GM12878 (cell line): Measurements from ENCODE around the gene NDUFB2. TPM values are rescaled to one million over a fixed set of nuclear protein-coding genes. Genes with fewer than 3 reads are reported as not detected.

Source experiments
- ATAC-seq: fragments of 200-7000 bp; cut with Tn5 transposase; 3 replicates; pipeline ENCODE4 v1.9.1; 2020; ENCODE audit warnings: mild to moderate bottlenecking, moderate library complexity
- BruUV-seq: library from RNA; stranded (reverse); fragments of 400-500 nt; replicated peaks from 2 replicates; lab custom pipeline; 2021; lab: Mats Ljungman, UMichigan
- CTCF ChIA-PET: fragments of 300-600 bp; sonication (Branson Sonifier 250); formaldehyde crosslinking; extraction: SDS; loops from one replicate; lab custom pipeline; 2021; ENCODE audit warnings: inconsistent platforms; lab: Yijun Ruan, JAX
- POLR2A ChIA-PET: fragments of 350-600 bp; formaldehyde crosslinking; extraction: SDS; loops from one replicate; lab custom pipeline; 2021; ENCODE audit warnings: inconsistent platforms; lab: Charles Lee
- RAD21 ChIA-PET: fragments of 300-600 bp; sonication (Branson Sonifier 250); formaldehyde crosslinking; loops from one replicate; lab custom pipeline; 2023; ENCODE audit warnings: antibody characterized with exemption; ENCODE audit not compliant: unreplicated experiment; lab: Charles Lee
- SMC1A ChIA-PET: fragments of 300-600 bp; sonication (Branson Sonifier 250); formaldehyde crosslinking; loops from one replicate; lab custom pipeline; 2023; ENCODE audit not compliant: unreplicated experiment, uncharacterized antibody; lab: Charles Lee
- DNase-seq: peaks from one replicate; pipeline ENCODE4 v3.0.0-alpha.2; 2011; ENCODE audit warnings: low read depth, low spot score
- FAIRE-seq: peaks from 3 replicates; lab custom pipeline; 2011; peaks lifted over from hg19 to GRCh38; lab: Jason Lieb, UNC
- H2AFZ ChIP-seq: 2 replicates; pipeline ENCODE4 v1.6.0; 2011; ENCODE audit warnings: low read depth, low read length, control low read depth; ENCODE audit not compliant: control insufficient read depth
- H3K27ac ChIP-seq: 2 replicates; pipeline ENCODE4 v1.5.1; 2011; ENCODE audit warnings: control low read depth; ENCODE audit not compliant: control insufficient read depth, insufficient read depth
- H3K27me3 ChIP-seq, 2 experiments: replicated peaks in 1 of 2; 2 replicates each; pipeline versions ENCODE4 v1.6.0 to v1.6.1; 2011; ENCODE audit warnings: low read length in 1 of 2; ENCODE audit not compliant: control insufficient read depth in 2 of 2, insufficient read depth in 2 of 2
- H3K36me3 ChIP-seq, 2 experiments: 2 replicates each; pipeline ENCODE4 v1.5.1; 2011; ENCODE audit warnings: low read length in 1 of 2; ENCODE audit not compliant: control insufficient read depth in 2 of 2, insufficient read depth in 2 of 2
- H3K4me1 ChIP-seq: 2 replicates; pipeline ENCODE4 v1.6.1; 2011; ENCODE audit warnings: mild to moderate bottlenecking, low read length, moderate library complexity, mixed read lengths; ENCODE audit not compliant: control insufficient read depth, insufficient read depth
- H3K4me2 ChIP-seq: 2 replicates; pipeline ENCODE4 v1.6.0; 2011; ENCODE audit warnings: control low read depth; ENCODE audit not compliant: control insufficient read depth, insufficient read depth
- H3K4me3 ChIP-seq: fragments of 200-600 bp; sonication (generic); 2 replicates; pipeline ENCODE4 v1.5.1; 2016
- H3K79me2 ChIP-seq: 2 replicates; pipeline ENCODE4 v1.6.0; 2011; ENCODE audit warnings: low read length; ENCODE audit not compliant: control insufficient read depth, insufficient read depth
- H3K9ac ChIP-seq: 2 replicates; pipeline ENCODE4 v1.8.0; 2011; ENCODE audit warnings: low read length, control low read depth, mixed read lengths; ENCODE audit not compliant: control insufficient read depth, insufficient read depth
- H3K9me3 ChIP-seq: replicated peaks from 3 replicates; pipeline ENCODE4 v1.5.1; 2011; ENCODE audit warnings: mild to moderate bottlenecking, low read length; ENCODE audit not compliant: control insufficient read depth, insufficient read depth
- H4K20me1 ChIP-seq: 2 replicates; pipeline ENCODE4 v1.6.0; 2011; ENCODE audit not compliant: control insufficient read depth, insufficient read depth
- BCL11A ChIP-seq: IDR thresholded peaks from 2 replicates; pipeline ENCODE4 v1.6.1; 2011; ENCODE audit warnings: low read depth, low read length
- BMI1 ChIP-seq: fragments of 450-650 bp; IDR thresholded peaks from 2 replicates; pipeline ENCODE4 v1.6.1; 2016; ENCODE audit warnings: mild to moderate bottlenecking, moderate library complexity, borderline replicate concordance
- CBX3 ChIP-seq: fragments of 200-600 bp; sonication (generic); IDR thresholded peaks from 2 replicates; pipeline ENCODE4 v1.6.1; 2016; ENCODE audit warnings: low read depth, borderline replicate concordance
- CHD1 ChIP-seq: IDR thresholded peaks from 2 replicates; pipeline ENCODE4 v1.6.1; 2012; ENCODE audit warnings: low read depth, low read length, improper control_type of control experiment
- CREB1 ChIP-seq: IDR thresholded peaks from 2 replicates; pipeline ENCODE4 v1.6.1; 2012; ENCODE audit warnings: low read depth, mild to moderate bottlenecking, inconsistent platforms
- EP300 ChIP-seq, 2 experiments: fragments of 150-350 bp in 1 of 2; IDR thresholded peaks; 2 replicates each; pipeline ENCODE4 v1.6.1; 2011 to 2012; ENCODE audit warnings: low read depth in 2 of 2, low read length in 2 of 2, borderline replicate concordance in 1 of 2, improper control_type of control experiment in 1 of 2, inconsistent platforms in 1 of 2; ENCODE audit not compliant: control insufficient read depth in 1 of 2
- FOS ChIP-seq: IDR thresholded peaks from 3 replicates; pipeline ENCODE4 v1.6.1; 2011; ENCODE audit warnings: borderline replicate concordance; ENCODE audit not compliant: insufficient read length; ENCODE audit errors: extremely low read depth
- HCFC1 ChIP-seq: fragments of 150-350 bp; IDR thresholded peaks from 2 replicates; pipeline ENCODE4 v1.6.1; 2014; ENCODE audit warnings: low read length
- KAT2A ChIP-seq: conservative IDR thresholded peaks from 2 replicates; pipeline ENCODE4 v1.6.1; 2011; ENCODE audit warnings: low read depth, low read length; ENCODE audit not compliant: control insufficient read depth
- NRF1 ChIP-seq: conservative IDR thresholded peaks from 2 replicates; pipeline ENCODE4 v1.6.1; 2011; ENCODE audit warnings: mild to moderate bottlenecking, low read depth, low read length, improper control_type of control experiment
- PML ChIP-seq: IDR thresholded peaks from 2 replicates; pipeline ENCODE4 v1.6.1; 2012; ENCODE audit warnings: low read length, inconsistent platforms
- RAD51 ChIP-seq: fragments of 450-650 bp; IDR thresholded peaks from 2 replicates; pipeline ENCODE4 v1.6.1; 2016; ENCODE audit warnings: moderate library complexity, mild to moderate bottlenecking, inconsistent platforms
- RB1 ChIP-seq: fragments of 450-650 bp; formaldehyde crosslinking; IDR thresholded peaks from 2 replicates; pipeline ENCODE4 v1.6.1; 2017; ENCODE audit warnings: mild to moderate bottlenecking, borderline replicate concordance
- RCOR1 ChIP-seq: conservative IDR thresholded peaks from 2 replicates; pipeline ENCODE4 v1.6.1; 2012; ENCODE audit warnings: low read depth, low read length, improper control_type of control experiment
- SPI1 ChIP-seq: IDR thresholded peaks from 2 replicates; pipeline ENCODE4 v1.6.1; 2011; ENCODE audit warnings: low read depth, mild to moderate bottlenecking, low read length, moderate library complexity, borderline replicate concordance; ENCODE audit not compliant: insufficient read depth
- YY1 ChIP-seq: IDR thresholded peaks from 2 replicates; pipeline ENCODE4 v1.6.1; 2011; ENCODE audit warnings: low read depth, mild to moderate bottlenecking, low read length
- ZNF622 ChIP-seq: fragments of 450-650 bp; IDR thresholded peaks from 2 replicates; pipeline ENCODE4 v1.6.1; 2017; ENCODE audit warnings: mild to moderate bottlenecking, inconsistent platforms
- WGBS: methylation state at CpG from one replicate; pipeline ENCODE4 v1.1.6; 2016; ENCODE audit warnings: low lambda C conversion rate; ENCODE audit not compliant: insufficient replicate concordance, insufficient coverage; ENCODE audit errors: missing lambda C conversion rate; 5-methylcytosine and 5-hydroxymethylcytosine counted together
- in situ Hi-C: fragments of 300-500 bp; cut with MboI; formaldehyde crosslinking; loops from 9 replicates; pipeline ENCODE4 v1.14.3; 2018; ENCODE audit warnings: mixed read lengths
- intact Hi-C: fragments of 100-400 bp; cut with micrococcal nuclease; formaldehyde crosslinking; loops from one replicate; pipeline ENCODE4 v1.14.2; 2022; ENCODE audit not compliant: unreplicated experiment
- polyA plus RNA-seq, 11 experiments: library from polyadenylated mRNA; depleted of rRNA in 4 of 11; unstranded in 6 of 11; stranded (reverse) in 5 of 11; fragments of >200 nt; fragmentation: Nextera tagmentation in 4 of 11; fragmentation: Illumina TruSeq in 1 of 11; extraction: Ambion mirVana in 4 of 11; extraction: Trizol in 1 of 11; gene quantifications; 1 replicate in 1 of 11; 2 replicates in 10 of 11; pipeline versions ENCODE4 v1.2.1 to v1.2.3, GENCODE V29; 2011 to 2016; ENCODE audit warnings: inconsistent platforms in 2 of 11, missing spikeins in 2 of 11, low read depth in 1 of 11
- total RNA-seq, 4 experiments: library from RNA; depleted of rRNA in 3 of 4; stranded (reverse); fragments of >200 nt in 3 of 4; fragmentation: Illumina TruSeq in 1 of 4; extraction: Trizol in 1 of 4; gene quantifications; 2 replicates each; pipeline versions ENCODE4 v1.2.1 to v1.2.3, GENCODE V29; 2013 to 2021
- TF ChIP-seq, protein P1 (sequence below): fragments of 450-650 bp; IDR thresholded peaks from 2 replicates; pipeline ENCODE4 v1.6.1; 2014; ENCODE audit warnings: mild to moderate bottlenecking
- TF ChIP-seq, protein P2 (sequence below): IDR thresholded peaks from 2 replicates; pipeline ENCODE4 v1.6.1; 2011; ENCODE audit warnings: mild to moderate bottlenecking, low read depth, low read length, moderate library complexity; ENCODE audit not compliant: insufficient replicate concordance
- TF ChIP-seq, protein P3 (sequence below): fragments of 450-650 bp; formaldehyde crosslinking; IDR thresholded peaks from 2 replicates; pipeline ENCODE4 v1.4.0; 2020; ENCODE audit warnings: mild to moderate bottlenecking, moderate library complexity

NDUFB2 gene
- total and polyA plus RNA-seq, 10 of the 15 experiments (the other 5 are each of a cell fraction or from before 2014, with no cell fraction given), result 109 to 1,236 (median 323) TPM

DNA sequence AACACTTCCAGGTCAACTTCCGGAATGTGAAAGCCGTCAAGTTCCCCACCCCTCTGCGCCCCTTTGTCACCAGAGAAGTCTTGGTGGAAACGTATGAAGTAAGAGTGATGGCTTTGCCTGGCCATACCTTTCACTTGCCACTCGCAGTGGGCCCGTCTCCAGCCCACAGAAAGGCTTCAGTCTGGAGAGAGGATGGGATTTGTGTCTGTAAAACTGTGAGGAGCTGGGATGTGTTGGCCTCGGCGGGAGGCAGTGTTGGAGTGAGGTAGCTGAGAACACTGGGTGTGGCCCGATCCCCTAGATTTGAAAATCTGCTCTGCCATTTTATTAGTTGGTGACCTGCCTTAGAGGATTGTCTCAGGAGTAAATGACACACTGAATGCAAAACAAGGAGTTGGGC is 17.3 kb upstream of the NDUFB2 start (continued):
- TF ChIP-seq KAT2A (no peak), RCOR1 (no peak), SPI1 (no peak), ZNF622 (no peak), CBX3 (no peak), FOS (no peak), RAD51 (no peak), PML (no peak), NRF1 (no peak), CHD1 (no peak)
- TF ChIP-seq, protein P1, sequence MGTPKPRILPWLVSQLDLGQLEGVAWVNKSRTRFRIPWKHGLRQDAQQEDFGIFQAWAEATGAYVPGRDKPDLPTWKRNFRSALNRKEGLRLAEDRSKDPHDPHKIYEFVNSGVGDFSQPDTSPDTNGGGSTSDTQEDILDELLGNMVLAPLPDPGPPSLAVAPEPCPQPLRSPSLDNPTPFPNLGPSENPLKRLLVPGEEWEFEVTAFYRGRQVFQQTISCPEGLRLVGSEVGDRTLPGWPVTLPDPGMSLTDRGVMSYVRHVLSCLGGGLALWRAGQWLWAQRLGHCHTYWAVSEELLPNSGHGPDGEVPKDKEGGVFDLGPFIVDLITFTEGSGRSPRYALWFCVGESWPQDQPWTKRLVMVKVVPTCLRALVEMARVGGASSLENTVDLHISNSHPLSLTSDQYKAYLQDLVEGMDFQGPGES, result no peak
- TF ChIP-seq, protein P2, sequence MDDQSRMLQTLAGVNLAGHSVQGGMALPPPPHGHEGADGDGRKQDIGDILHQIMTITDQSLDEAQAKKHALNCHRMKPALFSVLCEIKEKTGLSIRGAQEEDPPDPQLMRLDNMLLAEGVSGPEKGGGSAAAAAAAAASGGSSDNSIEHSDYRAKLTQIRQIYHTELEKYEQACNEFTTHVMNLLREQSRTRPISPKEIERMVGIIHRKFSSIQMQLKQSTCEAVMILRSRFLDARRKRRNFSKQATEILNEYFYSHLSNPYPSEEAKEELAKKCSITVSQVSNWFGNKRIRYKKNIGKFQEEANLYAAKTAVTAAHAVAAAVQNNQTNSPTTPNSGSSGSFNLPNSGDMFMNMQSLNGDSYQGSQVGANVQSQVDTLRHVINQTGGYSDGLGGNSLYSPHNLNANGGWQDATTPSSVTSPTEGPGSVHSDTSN, result no peak

DNA sequence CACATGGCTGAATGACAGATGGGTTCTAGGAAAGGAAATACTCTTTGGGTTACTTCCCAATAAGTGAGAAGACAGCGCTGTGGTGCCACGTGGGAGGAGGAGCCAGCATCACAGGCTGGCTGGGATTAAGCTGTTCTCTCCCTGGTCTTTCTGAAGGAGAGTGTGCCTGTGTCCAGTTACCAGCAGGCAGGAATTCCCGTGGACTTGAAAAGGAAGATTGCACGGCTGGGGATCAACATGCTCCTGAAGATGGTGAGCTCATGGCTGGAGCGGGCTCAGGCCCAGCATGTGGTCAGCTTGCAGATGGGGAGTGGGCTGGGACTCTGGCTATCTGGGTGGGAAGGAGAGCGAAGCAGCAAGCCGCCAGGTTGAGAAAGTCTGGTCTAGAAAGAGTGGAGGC is 15.6 kb upstream of the NDUFB2 start:
- ChIA-PET SMC1A (no interaction called here), RAD21 (interaction anchor here (0.7 kb wide), 1 partner anchor 169 kb away, joined by 3 read pairs; no protein-coding TSS in a partner anchor), CTCF (no interaction called here), POLR2A (no interaction called here)
- Histone ChIP-seq H3K27ac (no peak overlapping the region), H3K4me2 (no peak overlapping the region), H4K20me1 (no peaks in the 10 kb centered on the region), H3K4me3 (no peak overlapping the region), H3K9ac (no peak overlapping the region), H3K4me1 (peaks cover 7% of the 10 kb centered on the region; the same call in 1 of the 2 replicates), H3K36me3 (peaks cover 0 to 4% of the 10 kb centered on the region in 2 experiments; a peak in 1 of 4 replicates), H3K79me2 (no peaks in the 10 kb centered on the region), H3K27me3 (no peaks in the 10 kb centered on the region), H2AFZ (no peak overlapping the region), H3K9me3 (no peaks in the 10 kb centered on the region)
- WGBS, result 97% methylated on average over 7 of the region's 7 CpGs
- intact Hi-C loops, result no loop called here
- in situ Hi-C loops, result no loop called here
- no TSS peak for BruUV-seq
- no peak for FAIRE-seq
- DNase-seq, result no peak
- no peak for ATAC-seq
- TF ChIP-seq RB1, result no peak
- TF ChIP-seq CREB1, result no peak
- no peak for TF ChIP-seq HCFC1
- TF ChIP-seq YY1, result no peak
- no peak for TF ChIP-seq EP300 (IDR thresholded peaks at IDR 0.05; ENCODE audit: borderline replicate concordance in 1 of 2, control insufficient read depth in 1 of 2, low read depth in 2 of 2, low read length in 2 of 2)
- TF ChIP-seq BMI1, result no peak
- TF ChIP-seq BCL11A, result no peak
- TF ChIP-seq, protein P3, sequence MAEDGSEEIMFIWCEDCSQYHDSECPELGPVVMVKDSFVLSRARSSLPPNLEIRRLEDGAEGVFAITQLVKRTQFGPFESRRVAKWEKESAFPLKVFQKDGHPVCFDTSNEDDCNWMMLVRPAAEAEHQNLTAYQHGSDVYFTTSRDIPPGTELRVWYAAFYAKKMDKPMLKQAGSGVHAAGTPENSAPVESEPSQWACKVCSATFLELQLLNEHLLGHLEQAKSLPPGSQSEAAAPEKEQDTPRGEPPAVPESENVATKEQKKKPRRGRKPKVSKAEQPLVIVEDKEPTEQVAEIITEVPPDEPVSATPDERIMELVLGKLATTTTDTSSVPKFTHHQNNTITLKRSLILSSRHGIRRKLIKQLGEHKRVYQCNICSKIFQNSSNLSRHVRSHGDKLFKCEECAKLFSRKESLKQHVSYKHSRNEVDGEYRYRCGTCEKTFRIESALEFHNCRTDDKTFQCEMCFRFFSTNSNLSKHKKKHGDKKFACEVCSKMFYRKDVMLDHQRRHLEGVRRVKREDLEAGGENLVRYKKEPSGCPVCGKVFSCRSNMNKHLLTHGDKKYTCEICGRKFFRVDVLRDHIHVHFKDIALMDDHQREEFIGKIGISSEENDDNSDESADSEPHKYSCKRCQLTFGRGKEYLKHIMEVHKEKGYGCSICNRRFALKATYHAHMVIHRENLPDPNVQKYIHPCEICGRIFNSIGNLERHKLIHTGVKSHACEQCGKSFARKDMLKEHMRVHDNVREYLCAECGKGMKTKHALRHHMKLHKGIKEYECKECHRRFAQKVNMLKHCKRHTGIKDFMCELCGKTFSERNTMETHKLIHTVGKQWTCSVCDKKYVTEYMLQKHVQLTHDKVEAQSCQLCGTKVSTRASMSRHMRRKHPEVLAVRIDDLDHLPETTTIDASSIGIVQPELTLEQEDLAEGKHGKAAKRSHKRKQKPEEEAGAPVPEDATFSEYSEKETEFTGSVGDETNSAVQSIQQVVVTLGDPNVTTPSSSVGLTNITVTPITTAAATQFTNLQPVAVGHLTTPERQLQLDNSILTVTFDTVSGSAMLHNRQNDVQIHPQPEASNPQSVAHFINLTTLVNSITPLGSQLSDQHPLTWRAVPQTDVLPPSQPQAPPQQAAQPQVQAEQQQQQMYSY (CRISPR knock-in tag), result no peak
